AG04450 (cell line): ENCODE measurements around the gene ABCC3. TPM values are rescaled to one million over a fixed set of nuclear protein-coding genes. Genes with fewer than 3 reads are reported as not detected.

Source experiments
- CTCF ChIA-PET: fragments of 300-600, 350-600 bp; formaldehyde crosslinking; extraction: SDS; loops from one replicate; lab custom pipeline; 2022; ENCODE audit warnings: antibody characterized with exemption, inconsistent platforms; lab: Charles Lee
- POLR2A ChIA-PET: fragments of 350-600 bp; formaldehyde crosslinking; extraction: SDS; loops from one replicate; lab custom pipeline; 2021; ENCODE audit warnings: antibody characterized with exemption, inconsistent platforms; lab: Yijun Ruan, JAX
- DNase-seq: peaks from one replicate; pipeline ENCODE4 v3.0.0-alpha.2; 2011; ENCODE audit warnings: low read depth, low spot score
- H3K27ac ChIP-seq: one replicate; pipeline ENCODE4 v1.5.1; 2012; ENCODE audit warnings: low read depth, low read length, control low read depth
- H3K27me3 ChIP-seq: one replicate; pipeline ENCODE4 v1.6.0; 2012; ENCODE audit warnings: low read length; ENCODE audit not compliant: control insufficient read depth, insufficient read depth
- H3K4me3 ChIP-seq: 2 replicates; pipeline ENCODE4 v1.5.1; 2011; ENCODE audit warnings: mild to moderate bottlenecking, low read depth, low read length, control low read depth
- H3K9me3 ChIP-seq: 2 replicates; pipeline ENCODE4 v1.5.1; 2012; ENCODE audit warnings: low read length; ENCODE audit not compliant: control insufficient read depth, insufficient read depth
- polyA plus RNA-seq: library from polyadenylated mRNA; depleted of rRNA; stranded (reverse); fragments of >200 nt; gene quantifications from 2 replicates; pipeline ENCODE4 v1.2.3, GENCODE V29; 2011
- TF ChIP-seq, protein P1 (sequence below): IDR thresholded peaks from 2 replicates; pipeline ENCODE4 v1.5.1; 2011; ENCODE audit warnings: low read depth, low read length, control low read depth, inconsistent platforms

ABCC3 gene
- polyA plus RNA-seq, 1 experiment, result 21.7 TPM

DNA sequence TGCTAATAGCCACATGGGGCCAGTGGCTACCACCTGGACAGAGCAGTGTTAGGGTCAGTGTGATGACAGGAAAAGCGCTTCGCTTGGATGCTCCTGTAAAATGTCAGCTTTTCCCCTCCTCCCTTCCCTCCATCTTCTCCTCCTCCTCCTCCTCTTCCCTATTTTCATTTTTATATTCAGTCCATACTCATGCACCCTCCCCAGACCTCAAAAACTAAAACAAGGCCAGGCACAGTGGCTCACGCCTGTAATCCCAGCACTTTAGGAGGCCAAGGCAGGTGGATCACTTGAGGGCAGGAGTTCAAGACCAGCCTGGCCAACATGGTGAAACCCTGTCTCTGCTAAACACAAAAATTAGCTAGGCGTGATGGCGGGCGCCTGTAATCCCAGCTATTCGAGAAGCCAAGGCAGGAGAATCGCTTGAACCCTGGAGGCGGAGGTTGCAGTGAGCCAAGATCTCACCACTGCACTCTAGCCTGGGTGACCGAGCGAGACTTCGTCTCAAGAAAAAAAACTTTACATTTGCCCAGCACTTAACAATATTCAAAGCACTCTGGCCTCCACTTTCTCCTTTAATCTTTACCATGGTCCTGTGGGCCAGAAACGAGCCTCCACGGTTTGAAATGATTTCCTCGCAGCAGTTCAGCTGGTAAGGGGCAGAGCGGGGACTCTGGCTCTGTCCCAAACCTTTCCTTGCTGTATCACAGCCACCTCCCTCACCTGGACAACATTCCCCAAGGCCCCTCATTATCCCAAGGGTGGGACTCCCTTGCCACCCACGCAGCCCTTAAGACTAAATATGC, 51.2 kb downstream of the ABCC3 start:
- CTCF ChIA-PET, result interaction anchor here (3.3 kb wide), 1 partner anchor 9 kb away, joined by 17 read pairs; no protein-coding TSS in a partner anchor

DNA sequence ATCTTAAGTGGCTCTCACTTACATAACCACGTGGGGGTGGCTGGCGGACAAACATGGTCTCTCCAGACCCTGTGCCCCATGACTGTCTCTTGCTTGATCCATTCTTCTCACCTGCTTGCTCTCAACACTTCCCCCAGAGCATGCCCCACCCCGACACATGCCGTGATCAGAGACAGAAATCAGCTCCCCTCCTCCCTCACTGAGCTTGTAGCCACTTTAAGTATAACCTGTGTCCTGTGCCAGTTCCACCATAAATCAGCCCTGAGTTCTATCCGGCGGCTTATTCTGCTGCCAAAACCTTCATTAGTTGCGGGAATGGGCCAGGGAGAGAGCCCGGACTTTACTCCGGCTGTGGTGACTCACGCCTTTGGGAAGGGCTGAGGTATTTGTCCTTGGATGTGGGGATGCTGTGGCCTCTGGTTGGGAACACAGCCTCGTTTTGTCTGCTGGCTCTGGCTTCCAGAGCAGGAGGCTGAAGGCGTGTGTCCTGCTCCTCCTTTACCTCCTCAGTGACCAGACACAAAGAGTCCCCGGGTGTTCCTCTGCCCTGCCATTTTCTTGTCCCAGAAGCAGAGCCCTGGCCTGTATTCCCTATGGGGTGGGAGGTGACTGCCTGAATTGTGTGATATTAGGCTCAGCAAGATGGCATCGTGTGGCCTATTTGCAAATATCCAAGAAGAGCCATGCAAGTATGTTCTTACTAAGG, 52.0 kb downstream of the ABCC3 start:
- no peak for DNase-seq
- peak overlapping the region; percentile 31 for H3K27ac ChIP-seq
- POLR2A ChIA-PET, result interaction anchor here (0.6 kb wide), 1 partner anchor 15 kb away, joined by 5 read pairs; no protein-coding TSS in a partner anchor

More for the DNA sequence above, 51.2 kb downstream of the ABCC3 start:
- TF ChIP-seq, protein P1, sequence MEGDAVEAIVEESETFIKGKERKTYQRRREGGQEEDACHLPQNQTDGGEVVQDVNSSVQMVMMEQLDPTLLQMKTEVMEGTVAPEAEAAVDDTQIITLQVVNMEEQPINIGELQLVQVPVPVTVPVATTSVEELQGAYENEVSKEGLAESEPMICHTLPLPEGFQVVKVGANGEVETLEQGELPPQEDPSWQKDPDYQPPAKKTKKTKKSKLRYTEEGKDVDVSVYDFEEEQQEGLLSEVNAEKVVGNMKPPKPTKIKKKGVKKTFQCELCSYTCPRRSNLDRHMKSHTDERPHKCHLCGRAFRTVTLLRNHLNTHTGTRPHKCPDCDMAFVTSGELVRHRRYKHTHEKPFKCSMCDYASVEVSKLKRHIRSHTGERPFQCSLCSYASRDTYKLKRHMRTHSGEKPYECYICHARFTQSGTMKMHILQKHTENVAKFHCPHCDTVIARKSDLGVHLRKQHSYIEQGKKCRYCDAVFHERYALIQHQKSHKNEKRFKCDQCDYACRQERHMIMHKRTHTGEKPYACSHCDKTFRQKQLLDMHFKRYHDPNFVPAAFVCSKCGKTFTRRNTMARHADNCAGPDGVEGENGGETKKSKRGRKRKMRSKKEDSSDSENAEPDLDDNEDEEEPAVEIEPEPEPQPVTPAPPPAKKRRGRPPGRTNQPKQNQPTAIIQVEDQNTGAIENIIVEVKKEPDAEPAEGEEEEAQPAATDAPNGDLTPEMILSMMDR, result no peak
- Histone ChIP-seq H3K9me3 (no peaks in the 10 kb centered on the region; the same call in 1 of the 2 replicates), H3K4me3 (no peak overlapping the region), H3K27me3 (no peaks in the 10 kb centered on the region), H3K27ac (peak overlapping the region; percentile 31)
- POLR2A ChIA-PET, result no interaction called here
- no peak for DNase-seq

DNA sequence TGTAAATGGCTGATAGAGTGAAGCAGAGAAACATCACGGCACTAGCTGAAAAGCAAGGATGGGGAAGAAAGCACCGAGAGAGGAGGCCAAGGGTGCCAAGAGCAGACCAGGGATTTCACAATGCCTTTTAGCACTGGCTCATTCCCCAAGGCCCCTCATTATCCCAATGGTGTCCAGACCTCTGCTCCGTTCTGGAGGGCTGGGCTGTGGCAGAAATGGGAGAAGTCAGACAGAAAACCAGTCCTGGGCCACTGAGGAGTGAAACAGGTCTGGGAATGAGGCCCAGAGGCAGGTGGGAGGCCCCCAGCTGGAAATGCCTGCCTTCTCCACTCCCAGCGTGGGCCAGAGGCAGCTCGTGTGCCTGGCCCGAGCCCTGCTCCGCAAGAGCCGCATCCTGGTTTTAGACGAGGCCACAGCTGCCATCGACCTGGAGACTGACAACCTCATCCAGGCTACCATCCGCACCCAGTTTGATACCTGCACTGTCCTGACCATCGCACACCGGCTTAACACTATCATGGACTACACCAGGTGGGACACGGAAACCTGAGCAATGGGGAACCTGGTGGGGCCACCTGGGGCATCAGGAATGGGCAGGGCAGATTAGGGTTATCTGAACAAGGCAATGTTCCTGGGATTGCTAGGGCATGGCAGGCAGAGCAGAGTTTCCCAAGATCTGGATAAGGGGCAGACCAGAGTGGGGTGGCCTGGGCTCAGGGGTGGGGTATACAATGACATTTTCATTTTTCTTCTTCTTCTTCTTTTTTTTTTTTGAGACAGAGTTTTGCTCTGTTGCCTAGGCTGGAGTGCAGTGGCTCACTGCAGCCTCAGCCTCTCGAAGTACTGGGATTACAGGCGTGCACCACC, 52.8 kb downstream of the ABCC3 start:
- H3K27me3 ChIP-seq, result no peaks in the 10 kb centered on the region
- H3K4me3 ChIP-seq, result no peak overlapping the region
- DNase-seq, result no peak
- no peak overlapping the region for H3K27ac ChIP-seq
- H3K9me3 ChIP-seq, result no peaks in the 10 kb centered on the region; the same call in 1 of the 2 replicates
- ChIA-PET POLR2A (no interaction called here), CTCF (no interaction called here)
- TF ChIP-seq, protein P1, result no peak

More for the DNA sequence above, 52.0 kb downstream of the ABCC3 start:
- CTCF ChIA-PET, result no interaction called here
- TF ChIP-seq, protein P1, result no peak
- Histone ChIP-seq H3K4me3 (no peak overlapping the region), H3K27me3 (no peaks in the 10 kb centered on the region), H3K9me3 (no peaks in the 10 kb centered on the region; the same call in 1 of the 2 replicates)

DNA sequence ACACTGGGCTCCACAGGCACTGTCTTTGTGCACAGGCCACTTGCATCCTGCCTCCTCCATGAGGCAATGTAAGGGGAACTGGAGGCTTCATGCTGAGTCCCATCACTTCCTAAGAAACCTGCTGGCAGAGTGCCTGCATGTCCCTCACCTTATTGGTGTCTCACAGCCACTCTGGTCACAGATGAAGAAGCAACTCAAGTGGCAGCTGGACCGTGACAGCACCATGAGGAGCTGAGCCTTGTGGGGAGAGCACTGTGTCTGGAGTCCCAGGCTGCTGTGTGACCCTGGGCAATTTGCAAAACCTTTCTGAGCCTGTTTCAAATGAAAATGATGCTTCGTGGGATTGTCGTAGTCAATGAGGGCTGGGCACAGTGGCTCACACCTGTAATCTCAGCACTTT, 53.6 kb downstream of the ABCC3 start:
- no peak for DNase-seq
- POLR2A ChIA-PET, result interaction anchor here (0.6 kb wide), 1 partner anchor 596 kb away, joined by 7 read pairs; no protein-coding TSS in a partner anchor
- TF ChIP-seq, protein P1, result no peak
- CTCF ChIA-PET, result no interaction called here
- H3K9me3 ChIP-seq, result no peaks in the 10 kb centered on the region; the same call in 1 of the 2 replicates
- H3K27me3 ChIP-seq, result no peaks in the 10 kb centered on the region
- no peak overlapping the region for H3K27ac ChIP-seq
- H3K4me3 ChIP-seq, result no peak overlapping the region
